ENCODE measurements around the gene FLVCR2.

- TF ChIP-seq TCF12 (IDR thresholded peaks at IDR 0.05), result no peak
- no peak for TF ChIP-seq MEF2A (IDR thresholded peaks at IDR 0.05; ENCODE audit: borderline replicate concordance, low read depth)
- no peak for TF ChIP-seq FOXM1 (IDR thresholded peaks at IDR 0.05; ENCODE audit: low read depth)
These were observed 110.6 kb downstream of the FLVCR2 start for GRCh38 chr14:75689012-75689411.

All from SK-N-SH (cell line).